T-helper 1 cell treated with Interleukin-12 subunit alpha and Interleukin-12 subunit beta and Interleukin-4 antibody, amounts not matched to agents 30 μg/mL and 1 μg/mL, for 36 hours (primary cell): ENCODE measurements around the gene CHCHD4.
"Not testable (repeated sequence)": the region's sequence is repeated elsewhere in the genome, so short reads cannot be mapped to it uniquely, and the experiment has no call there.

Experiments used
- H3K27ac Mint-ChIP-seq: one replicate; pipeline ENCODE4 v1.8.0; 2021; ENCODE audit warnings: mild to moderate bottlenecking, mixed read lengths
- H3K27me3 Mint-ChIP-seq: one replicate; pipeline ENCODE4 v1.8.0; 2021; ENCODE audit warnings: low read depth, mixed read lengths
- H3K36me3 Mint-ChIP-seq: one replicate; pipeline ENCODE4 v1.8.0; 2021; ENCODE audit warnings: low read depth, mixed read lengths
- H3K4me1 Mint-ChIP-seq: one replicate; pipeline ENCODE4 v1.8.0; 2021; ENCODE audit warnings: low read depth, mixed read lengths
- H3K4me3 Mint-ChIP-seq: one replicate; pipeline ENCODE4 v1.8.0; 2021; ENCODE audit warnings: mild to moderate bottlenecking, moderate library complexity, mixed read lengths
- H3K9me3 Mint-ChIP-seq: one replicate; pipeline ENCODE4 v1.8.0; 2021; ENCODE audit warnings: mixed read lengths

Gene CHCHD4

GRCh38 chr3:14096742-14097141 is 27.9 kb downstream of the CHCHD4 start:
- Mint-ChIP-seq H3K27me3 (peaks cover 13% of the 10 kb centered on the region), H3K27ac (no peak overlapping the region), H3K4me1 (no peaks in the 10 kb centered on the region), H3K9me3 (no peaks in the 10 kb centered on the region), H3K4me3 (no peak overlapping the region), H3K36me3 (no peaks in the 10 kb centered on the region)

GRCh38 chr3:14093831-14094230 is 30.8 kb downstream of the CHCHD4 start:
- Mint-ChIP-seq H3K27ac (no peak overlapping the region), H3K36me3 (no peaks in the 10 kb centered on the region), H3K4me1 (no peaks in the 10 kb centered on the region), H3K9me3 (peaks cover 7% of the 10 kb centered on the region), H3K4me3 (no peak overlapping the region), H3K27me3 (no peaks in the 10 kb centered on the region)

- peaks cover 4% of the 10 kb centered on the region for H3K27me3 Mint-ChIP-seq
- H3K36me3 Mint-ChIP-seq = no peaks in the 10 kb centered on the region
- H3K4me3 Mint-ChIP-seq = no peak overlapping the region
Observed at GRCh38 chr3:14092464-14092863, 32.2 kb downstream of the CHCHD4 start.

GRCh38 chr3:14091959-14092358 is 32.7 kb downstream of the CHCHD4 start:
- peaks cover 25% of the 10 kb centered on the region for H3K9me3 Mint-ChIP-seq
- H3K27me3 Mint-ChIP-seq, H3K27ac Mint-ChIP-seq: not testable (repeated sequence)

More at GRCh38 chr3:14092464-14092863, 32.2 kb downstream of the CHCHD4 start:
- peaks cover 20% of the 10 kb centered on the region for H3K9me3 Mint-ChIP-seq
- no peaks in the 10 kb centered on the region for H3K4me1 Mint-ChIP-seq
- H3K27ac Mint-ChIP-seq = no peak overlapping the region

GRCh38 chr3:14087461-14087860 is 37.2 kb downstream of the CHCHD4 start:
- H3K27me3 Mint-ChIP-seq, H3K4me3 Mint-ChIP-seq, H3K36me3 Mint-ChIP-seq, H3K4me1 Mint-ChIP-seq, H3K27ac Mint-ChIP-seq: not testable (repeated sequence)
- peaks cover 32% of the 10 kb centered on the region for H3K9me3 Mint-ChIP-seq

More at GRCh38 chr3:14091959-14092358, 32.7 kb downstream of the CHCHD4 start:
- H3K4me3 Mint-ChIP-seq, H3K36me3 Mint-ChIP-seq, H3K4me1 Mint-ChIP-seq: not testable (repeated sequence)

- Mint-ChIP-seq H3K27me3 (no peaks in the 10 kb centered on the region), H3K9me3 (peaks cover 37% of the 10 kb centered on the region), H3K4me3 (peak overlapping the region; percentile 18), H3K27ac (no peak overlapping the region), H3K36me3 (no peaks in the 10 kb centered on the region), H3K4me1 (peaks cover 5% of the 10 kb centered on the region)
Observed at GRCh38 chr3:14082108-14082657, 42.5 kb downstream of the CHCHD4 start.

GRCh38 chr3:14077310-14077709 is 47.4 kb downstream of the CHCHD4 start:
- H3K4me1 Mint-ChIP-seq = peaks cover 4% of the 10 kb centered on the region
- no peak overlapping the region for H3K4me3 Mint-ChIP-seq
- no peaks in the 10 kb centered on the region for H3K27me3 Mint-ChIP-seq
- peaks cover 34% of the 10 kb centered on the region for H3K9me3 Mint-ChIP-seq
- H3K36me3 Mint-ChIP-seq = no peaks in the 10 kb centered on the region
- H3K27ac Mint-ChIP-seq = no peak overlapping the region

GRCh38 chr3:14075233-14075632 is 49.4 kb downstream of the CHCHD4 start:
- not testable (repeated sequence) for H3K27ac Mint-ChIP-seq, H3K36me3 Mint-ChIP-seq, H3K27me3 Mint-ChIP-seq, H3K4me3 Mint-ChIP-seq, H3K4me1 Mint-ChIP-seq
- H3K9me3 Mint-ChIP-seq = peaks cover 31% of the 10 kb centered on the region

- Mint-ChIP-seq H3K27me3 (peaks cover 4% of the 10 kb centered on the region), H3K36me3 (no peaks in the 10 kb centered on the region), H3K9me3 (no peaks in the 10 kb centered on the region), H3K4me1 (no peaks in the 10 kb centered on the region), H3K27ac (no peak overlapping the region), H3K4me3 (no peak overlapping the region)
Observed at GRCh38 chr3:14064910-14065309, 59.8 kb downstream of the CHCHD4 start.

GRCh38 chr3:14063152-14063551 is 61.5 kb downstream of the CHCHD4 start:
- no peak overlapping the region for H3K27ac Mint-ChIP-seq
- H3K27me3 Mint-ChIP-seq = peaks cover 4% of the 10 kb centered on the region
- H3K36me3 Mint-ChIP-seq = no peaks in the 10 kb centered on the region

More at GRCh38 chr3:14063152-14063551, 61.5 kb downstream of the CHCHD4 start:
- Mint-ChIP-seq H3K9me3 (no peaks in the 10 kb centered on the region), H3K4me1 (no peaks in the 10 kb centered on the region), H3K4me3 (no peak overlapping the region)
